ENCODE measurements around the gene GPR153. TPM values are rescaled to one million over a fixed set of nuclear protein-coding genes. Genes with fewer than 3 reads are reported as not detected.

The GPR153 gene
- total and polyA plus RNA-seq, 2 donors (not counting 1 experiment from before 2014, with no cell fraction given) = 0.04 to 0.20 TPM

DNA sequence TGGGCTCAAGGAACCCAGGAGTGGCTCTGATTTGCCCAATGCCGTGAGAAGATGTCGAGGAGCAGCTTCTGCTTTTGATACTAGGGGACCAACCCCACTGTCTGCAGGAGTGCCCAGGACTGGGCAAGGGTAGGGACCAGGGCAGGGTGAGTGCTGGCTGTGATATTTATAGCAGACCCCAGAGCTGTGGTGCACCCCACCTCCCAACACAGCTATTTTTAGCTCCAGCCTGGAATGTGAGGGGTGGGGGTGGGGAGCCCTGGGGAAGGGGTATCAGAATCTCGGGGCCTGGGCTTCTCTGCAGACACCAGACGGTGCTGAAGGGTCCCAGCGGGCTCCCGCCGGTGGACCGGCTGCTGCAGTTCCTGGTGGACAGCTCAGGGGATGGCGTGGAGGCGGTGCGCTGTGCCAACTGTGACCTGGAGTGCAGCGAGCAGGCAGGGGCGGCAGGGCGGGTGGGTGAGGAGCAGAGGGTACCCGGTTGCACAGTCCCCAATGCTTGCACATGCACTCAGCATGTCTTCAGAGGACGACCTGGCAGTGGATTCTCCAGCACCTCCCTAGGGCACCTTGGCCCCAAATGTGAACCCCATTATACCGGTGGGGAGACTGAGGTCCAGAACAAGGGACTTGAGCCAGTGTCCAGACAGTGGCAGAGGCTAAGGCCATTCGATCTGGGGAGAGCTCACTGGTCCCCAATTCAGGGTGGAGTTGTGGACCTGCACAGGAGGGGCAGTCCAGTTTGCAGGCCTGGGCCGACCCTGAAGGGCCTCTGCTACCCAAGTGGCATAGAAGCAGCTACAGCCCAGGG is 53.6 kb downstream of the GPR153 start:
- Histone ChIP-seq H3K9ac (ENCODE audit: low read length) (no peak overlapping the region), H2AFZ (ENCODE audit: insufficient read depth, low read depth, low read length, poor library complexity, severe bottlenecking) (no peak overlapping the region), H3K79me2 (ENCODE audit: control insufficient read depth, insufficient read depth, low read length) (no peaks in the 10 kb centered on the region), H3K4me2 (replicated peaks; ENCODE audit: low read depth, low read length, poor library complexity, severe bottlenecking) (peak overlapping the region; percentile 92), H3K4me3 (ENCODE audit: control extremely low read depth in 1 of 5, extremely low read depth in 1 of 5, insufficient read depth in 1 of 5, low read depth in 2 of 5, low read length in 4 of 5) (no peak overlapping the region), H4K20me1 (ENCODE audit: control insufficient read depth, insufficient read depth, low read length, poor library complexity, severe bottlenecking) (no peaks in the 10 kb centered on the region), H3K27ac (ENCODE audit: low read length in 2 of 2) (no peak overlapping the region), H3K27me3 (replicated peaks in 1 of 4; ENCODE audit: control extremely low read depth in 1 of 4, control insufficient read depth in 3 of 4, insufficient read depth in 4 of 4, low read length in 3 of 4) (peaks cover 0 to 58% (median 20%) of the 10 kb centered on the region in 4 experiments), H3K36me3 (replicated peaks in 1 of 2; ENCODE audit: control extremely low read depth in 1 of 2, control insufficient read depth in 1 of 2, extremely low read depth in 1 of 2, insufficient read depth in 2 of 2, low read length in 1 of 2) (no peaks in the 10 kb centered on the region), H3K9me3 (ENCODE audit: control extremely low read depth in 1 of 3, control insufficient read depth in 2 of 3, insufficient read depth in 1 of 3, low read length in 2 of 3) (peaks cover 0 to 18% (median 0%) of the 10 kb centered on the region in 3 donors), H3K4me1 (ENCODE audit: control insufficient read depth in 2 of 2, insufficient read depth in 2 of 2, low read length in 2 of 2) (peaks cover 38 to 43% of the 10 kb centered on the region in 2 donors)
- 68% methylated on average over 17 of the region's 19 CpGs for WGBS (ENCODE audit: insufficient coverage)
- ATAC-seq (ENCODE audit: low read depth) (no peak), DNase-seq (no peak)
- Mint-ChIP-seq H3K27me3 (peaks cover 21% of the 10 kb centered on the region), H3K27ac (no peak overlapping the region), H3K4me1 (peaks cover 23% of the 10 kb centered on the region), H3K9me3 (ENCODE audit: insufficient read depth) (no peaks in the 10 kb centered on the region), H3K4me3 (peak overlapping the region; percentile 57)
- ChIA-PET POLR2A (no interaction called here), CTCF (no interaction called here)
- intact Hi-C loops (cut with micrococcal nuclease) = no loop called here
- no peak for TF ChIP-seq EZH2 (IDR thresholded peaks at IDR 0.05; ENCODE audit: borderline replicate concordance, insufficient read depth, low read depth, low read length, poor library complexity, severe bottlenecking)
- TF ChIP-seq, protein P1, sequence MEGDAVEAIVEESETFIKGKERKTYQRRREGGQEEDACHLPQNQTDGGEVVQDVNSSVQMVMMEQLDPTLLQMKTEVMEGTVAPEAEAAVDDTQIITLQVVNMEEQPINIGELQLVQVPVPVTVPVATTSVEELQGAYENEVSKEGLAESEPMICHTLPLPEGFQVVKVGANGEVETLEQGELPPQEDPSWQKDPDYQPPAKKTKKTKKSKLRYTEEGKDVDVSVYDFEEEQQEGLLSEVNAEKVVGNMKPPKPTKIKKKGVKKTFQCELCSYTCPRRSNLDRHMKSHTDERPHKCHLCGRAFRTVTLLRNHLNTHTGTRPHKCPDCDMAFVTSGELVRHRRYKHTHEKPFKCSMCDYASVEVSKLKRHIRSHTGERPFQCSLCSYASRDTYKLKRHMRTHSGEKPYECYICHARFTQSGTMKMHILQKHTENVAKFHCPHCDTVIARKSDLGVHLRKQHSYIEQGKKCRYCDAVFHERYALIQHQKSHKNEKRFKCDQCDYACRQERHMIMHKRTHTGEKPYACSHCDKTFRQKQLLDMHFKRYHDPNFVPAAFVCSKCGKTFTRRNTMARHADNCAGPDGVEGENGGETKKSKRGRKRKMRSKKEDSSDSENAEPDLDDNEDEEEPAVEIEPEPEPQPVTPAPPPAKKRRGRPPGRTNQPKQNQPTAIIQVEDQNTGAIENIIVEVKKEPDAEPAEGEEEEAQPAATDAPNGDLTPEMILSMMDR (IDR thresholded peaks at IDR 0.05) = no peak

DNA sequence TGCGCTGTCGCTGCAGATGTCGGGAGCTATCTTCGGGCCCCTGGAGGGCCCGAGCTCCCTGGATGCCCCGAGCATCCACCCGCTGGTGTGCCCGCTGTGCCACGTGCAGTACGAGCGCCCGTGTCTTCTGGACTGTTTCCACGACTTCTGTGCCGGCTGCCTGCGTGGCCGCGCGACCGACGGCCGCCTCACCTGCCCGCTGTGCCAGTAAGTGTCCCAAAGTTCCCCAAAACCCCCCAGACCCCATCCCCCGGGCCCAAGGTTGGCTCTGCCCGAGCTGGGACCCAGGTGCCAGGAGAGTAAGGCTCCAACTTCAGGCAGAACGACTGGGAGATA is 54.4 kb downstream of the GPR153 start:
- ATAC-seq (ENCODE audit: low read depth) = no peak
- peaks cover 16% of the 10 kb centered on the region for H3K27me3 Mint-ChIP-seq
- POLR2A ChIA-PET = no interaction called here
- DNase-seq = no peak
- peak overlapping the region in 3 of 5 experiments; percentile 48 to 58 (median 56) for H3K4me3 ChIP-seq (ENCODE audit: control extremely low read depth in 1 of 5, extremely low read depth in 1 of 5, insufficient read depth in 1 of 5, low read depth in 2 of 5, low read length in 4 of 5)
- CTCF ChIA-PET = no interaction called here
- no peak overlapping the region for H3K27ac Mint-ChIP-seq
- H3K9me3 ChIP-seq (ENCODE audit: control extremely low read depth in 1 of 3, control insufficient read depth in 2 of 3, insufficient read depth in 1 of 3, low read length in 2 of 3) = peaks cover 0 to 18% (median 0%) of the 10 kb centered on the region in 3 donors
- WGBS (ENCODE audit: insufficient coverage) = 10% methylated on average over 25 of the region's 25 CpGs
- H3K9ac ChIP-seq (ENCODE audit: low read length) = peak overlapping the region; percentile 65
- peak overlapping the region; percentile 71 for H2AFZ ChIP-seq (ENCODE audit: insufficient read depth, low read depth, low read length, poor library complexity, severe bottlenecking)
- H3K27me3 ChIP-seq (replicated peaks in 1 of 4; ENCODE audit: control extremely low read depth in 1 of 4, control insufficient read depth in 3 of 4, insufficient read depth in 4 of 4, low read length in 3 of 4) = peaks cover 0 to 58% (median 20%) of the 10 kb centered on the region in 4 experiments
- H3K9me3 Mint-ChIP-seq (ENCODE audit: insufficient read depth) = no peaks in the 10 kb centered on the region
- H3K36me3 ChIP-seq (replicated peaks in 1 of 2; ENCODE audit: control extremely low read depth in 1 of 2, control insufficient read depth in 1 of 2, extremely low read depth in 1 of 2, insufficient read depth in 2 of 2, low read length in 1 of 2) = no peaks in the 10 kb centered on the region
- H3K79me2 ChIP-seq (ENCODE audit: control insufficient read depth, insufficient read depth, low read length) = peaks cover 3% of the 10 kb centered on the region
- H3K4me1 Mint-ChIP-seq = peaks cover 18% of the 10 kb centered on the region
- H3K27ac ChIP-seq (ENCODE audit: low read length in 2 of 2) = no peak overlapping the region
- intact Hi-C loops (cut with micrococcal nuclease) = no loop called here
- H4K20me1 ChIP-seq (ENCODE audit: control insufficient read depth, insufficient read depth, low read length, poor library complexity, severe bottlenecking) = no peaks in the 10 kb centered on the region
- H3K4me1 ChIP-seq (ENCODE audit: control insufficient read depth in 2 of 2, insufficient read depth in 2 of 2, low read length in 2 of 2) = peaks cover 36 to 38% of the 10 kb centered on the region in 2 donors
- H3K4me2 ChIP-seq (replicated peaks; ENCODE audit: low read depth, low read length, poor library complexity, severe bottlenecking) = peak overlapping the region; percentile 92
- H3K4me3 Mint-ChIP-seq = peak overlapping the region; percentile 57
- no peak for TF ChIP-seq EZH2 (IDR thresholded peaks at IDR 0.05; ENCODE audit: borderline replicate concordance, insufficient read depth, low read depth, low read length, poor library complexity, severe bottlenecking)
- TF ChIP-seq, protein P1 (IDR thresholded peaks at IDR 0.05) = no peak
